HT1080 (cell line): ENCODE measurements around the gene NFIC. TPM values are rescaled to one million over a fixed set of nuclear protein-coding genes. Genes with fewer than 3 reads are reported as not detected.

Experiments used
- DNase-seq: peaks from one replicate; pipeline ENCODE4 v3.0.0-alpha.2; 2015; ENCODE audit warnings: low read depth
- total RNA-seq: library from RNA; depleted of rRNA; stranded (reverse); fragments of >200 nt; shearing (Covaris generic); gene quantifications from 2 replicates; pipeline ENCODE4 v1.2.3, GENCODE V29; 2014

The NFIC gene
- total RNA-seq, 1 experiment from 2014 or later: 33.2 TPM

GRCh38 chr19:3358689-3359014 is 7.7 kb upstream of the NFIC start:
- DNase-seq: no peak

GRCh38 chr19:3359015-3359918 is 7.1 kb upstream of the NFIC start:
- no peak for DNase-seq

GRCh38 chr19:3359919-3360420 is 6.4 kb upstream of the NFIC start:
- DNase-seq: no peak

GRCh38 chr19:3360421-3361383 is 5.7 kb upstream of the NFIC start:
- DNase-seq: no peak

GRCh38 chr19:3361384-3362216 is 4.8 kb upstream of the NFIC start:
- no peak for DNase-seq

GRCh38 chr19:3362217-3362906 is 4.0 kb upstream of the NFIC start:
- no peak for DNase-seq

- no peak for DNase-seq
These were observed 2.4 kb upstream of the NFIC start for GRCh38 chr19:3363841-3364500.

GRCh38 chr19:3364501-3364858 is 1.9 kb upstream of the NFIC start:
- DNase-seq: no peak

- no peak for DNase-seq
These were observed 1.1 kb upstream of the NFIC start for GRCh38 chr19:3365093-3365835.

- DNase-seq: peak; percentile 28
These were observed 607 bp downstream of the NFIC start for GRCh38 chr19:3366753-3367627.

GRCh38 chr19:3367628-3368440 is 1.5 kb downstream of the NFIC start:
- DNase-seq: no peak

GRCh38 chr19:3368441-3368795 is 2.0 kb downstream of the NFIC start:
- DNase-seq: no peak

GRCh38 chr19:3368848-3369336 is 2.5 kb downstream of the NFIC start:
- DNase-seq: peak; percentile 29

GRCh38 chr19:3369337-3370213 is 3.2 kb downstream of the NFIC start:
- peak; percentile 65 for DNase-seq

- no peak for DNase-seq
These were observed 3.9 kb downstream of the NFIC start for GRCh38 chr19:3370214-3370720.
